PFSK-1 (cell line): ENCODE measurements around the gene SALL1.

Experiments
- FOXP2 ChIP-seq: optimal IDR thresholded peaks from 2 replicates; pipeline ENCODE3; 2011; ENCODE audit warnings: borderline replicate concordance, control low read depth, inconsistent platforms; ENCODE audit not compliant: insufficient read depth; ENCODE audit errors: extremely low read length, extremely low read depth
- POLR2AphosphoS5 ChIP-seq: IDR thresholded peaks from 2 replicates; pipeline ENCODE4 v1.6.1; 2012; ENCODE audit warnings: low read depth, mild to moderate bottlenecking, control low read depth, low read length, moderate library complexity
- REST ChIP-seq, 2 experiments: IDR thresholded peaks; 2 replicates each; pipeline versions ENCODE4 v1.6.1 to v1.8.0; 2011 to 2012; ENCODE audit warnings: low read depth in 2 of 2, low read length in 2 of 2, control low read depth in 1 of 2, inconsistent platforms in 1 of 2, mild to moderate bottlenecking in 1 of 2, moderate library complexity in 1 of 2; ENCODE audit not compliant: insufficient read depth in 1 of 2
- SIN3A ChIP-seq: IDR thresholded peaks from 2 replicates; pipeline ENCODE4 v1.6.1; 2012; ENCODE audit warnings: mild to moderate bottlenecking, low read length, moderate library complexity, borderline replicate concordance; ENCODE audit not compliant: insufficient read depth
- TAF1 ChIP-seq: IDR thresholded peaks from 2 replicates; pipeline ENCODE4 v1.6.1; 2012; ENCODE audit warnings: low read length, control low read depth, borderline replicate concordance; ENCODE audit not compliant: insufficient read depth

SALL1 gene

DNA sequence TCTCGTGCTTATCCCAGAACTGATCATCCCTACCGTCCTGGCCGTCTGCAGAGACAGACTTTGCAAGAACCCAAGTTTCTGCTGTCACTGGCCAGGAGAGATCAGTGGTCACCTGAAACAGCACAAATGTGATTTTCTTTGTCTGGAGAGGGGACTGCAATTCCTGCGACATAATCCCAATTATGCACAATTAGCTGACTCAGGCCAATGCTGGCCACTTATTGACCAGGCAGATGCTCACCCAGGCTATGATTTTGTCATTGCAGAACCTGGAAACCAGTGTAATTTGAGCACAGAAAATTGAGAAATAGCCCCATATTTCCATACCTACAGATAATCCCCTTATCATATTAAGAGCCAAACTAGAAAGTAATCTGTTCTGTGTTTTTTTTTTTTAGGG, 34.7 kb downstream of the SALL1 start:
- TF ChIP-seq SIN3A (no peak), FOXP2 (no peak), REST (IDR thresholded peaks at IDR 0.05; ENCODE audit: insufficient read depth in 1 of 2, low read depth in 2 of 2, low read length in 2 of 2) (no peak), POLR2AphosphoS5 (no peak), TAF1 (no peak)

DNA sequence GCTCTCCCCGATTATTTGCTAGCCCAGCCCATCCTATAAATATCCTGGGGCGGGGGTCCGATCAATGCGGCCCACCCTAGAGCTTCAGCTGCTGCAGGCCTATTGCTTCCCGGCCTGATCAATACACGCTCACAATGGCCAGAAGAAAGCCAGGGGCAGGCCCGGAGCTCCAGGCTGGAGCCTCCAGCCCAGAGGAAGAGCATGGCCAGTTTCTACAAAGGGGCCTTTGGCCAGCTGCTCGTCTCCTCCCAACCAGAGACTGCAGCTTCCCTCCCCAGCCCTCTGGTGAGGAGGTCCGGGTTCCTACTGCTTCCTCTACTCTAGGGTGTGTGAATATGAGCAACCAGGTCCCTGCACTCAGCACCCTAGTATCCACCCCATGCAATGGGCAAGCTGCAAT, 36.7 kb downstream of the SALL1 start:
- no peak for TF ChIP-seq POLR2AphosphoS5
- no peak for TF ChIP-seq SIN3A
- no peak for TF ChIP-seq TAF1
- no peak for TF ChIP-seq FOXP2
- no peak for TF ChIP-seq REST (IDR thresholded peaks at IDR 0.05; ENCODE audit: insufficient read depth in 1 of 2, low read depth in 2 of 2, low read length in 2 of 2)

GRCh38 chr16:51113236-51114125, 37.6 kb downstream of the SALL1 start:
- TF ChIP-seq FOXP2 (no peak), REST (IDR thresholded peaks at IDR 0.05; ENCODE audit: insufficient read depth in 1 of 2, low read depth in 2 of 2, low read length in 2 of 2) (no peak), TAF1 (no peak), POLR2AphosphoS5 (no peak), SIN3A (no peak)

DNA sequence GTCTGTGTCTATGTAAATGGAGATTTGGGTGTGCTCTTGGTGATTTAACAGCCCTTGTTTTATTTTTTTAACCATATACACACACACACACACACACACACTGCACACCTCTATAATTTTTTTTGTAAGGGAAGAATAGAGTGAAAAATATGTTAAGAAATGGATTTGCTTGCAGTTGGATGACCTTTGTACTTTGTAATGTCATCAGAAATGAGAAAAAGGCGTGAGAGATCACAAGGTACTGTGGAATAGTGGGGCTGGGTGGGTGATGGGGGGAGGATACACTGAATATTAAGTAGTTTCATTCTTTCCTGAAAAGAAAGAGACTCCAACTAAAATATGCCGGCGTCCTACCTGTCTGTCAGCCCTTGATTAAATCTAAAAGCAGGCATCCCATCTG, 38.7 kb downstream of the SALL1 start:
- no peak for TF ChIP-seq SIN3A
- TF ChIP-seq REST (IDR thresholded peaks at IDR 0.05; ENCODE audit: insufficient read depth in 1 of 2, low read depth in 2 of 2, low read length in 2 of 2) = no peak
- no peak for TF ChIP-seq TAF1
- TF ChIP-seq FOXP2 = no peak
- TF ChIP-seq POLR2AphosphoS5 = no peak

GRCh38 chr16:51111759-51112158, 39.3 kb downstream of the SALL1 start:
- no peak for TF ChIP-seq SIN3A
- no peak for TF ChIP-seq TAF1
- TF ChIP-seq REST (IDR thresholded peaks at IDR 0.05; ENCODE audit: insufficient read depth in 1 of 2, low read depth in 2 of 2, low read length in 2 of 2) = no peak
- no peak for TF ChIP-seq POLR2AphosphoS5
- TF ChIP-seq FOXP2 = no peak
